ENCODE measurements around the gene AZIN2.
A peak's percentile ranks its signal among the peaks of the same experiment; 100 is the strongest.

Gene AZIN2

DNA sequence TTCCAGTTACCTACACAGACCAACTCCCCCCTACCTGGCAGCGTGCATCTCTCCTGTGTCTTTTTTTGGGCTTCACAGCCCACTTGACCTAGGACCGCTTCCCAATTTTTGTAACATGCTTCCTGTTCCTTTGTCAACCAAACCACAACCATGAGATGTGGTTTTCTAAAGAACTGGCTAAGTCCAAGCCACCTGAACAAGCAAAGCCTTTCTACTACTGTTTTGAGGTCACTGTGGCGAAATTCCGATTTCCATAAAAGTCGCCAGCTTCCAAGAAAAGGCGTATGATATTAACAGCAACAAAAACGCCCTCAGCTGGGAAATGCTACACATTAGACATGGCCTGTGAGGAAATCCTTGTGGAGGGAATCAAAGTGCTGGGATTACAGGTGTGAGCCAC is 31.6 kb upstream of the AZIN2 start:
- TF ChIP-seq, protein P1, sequence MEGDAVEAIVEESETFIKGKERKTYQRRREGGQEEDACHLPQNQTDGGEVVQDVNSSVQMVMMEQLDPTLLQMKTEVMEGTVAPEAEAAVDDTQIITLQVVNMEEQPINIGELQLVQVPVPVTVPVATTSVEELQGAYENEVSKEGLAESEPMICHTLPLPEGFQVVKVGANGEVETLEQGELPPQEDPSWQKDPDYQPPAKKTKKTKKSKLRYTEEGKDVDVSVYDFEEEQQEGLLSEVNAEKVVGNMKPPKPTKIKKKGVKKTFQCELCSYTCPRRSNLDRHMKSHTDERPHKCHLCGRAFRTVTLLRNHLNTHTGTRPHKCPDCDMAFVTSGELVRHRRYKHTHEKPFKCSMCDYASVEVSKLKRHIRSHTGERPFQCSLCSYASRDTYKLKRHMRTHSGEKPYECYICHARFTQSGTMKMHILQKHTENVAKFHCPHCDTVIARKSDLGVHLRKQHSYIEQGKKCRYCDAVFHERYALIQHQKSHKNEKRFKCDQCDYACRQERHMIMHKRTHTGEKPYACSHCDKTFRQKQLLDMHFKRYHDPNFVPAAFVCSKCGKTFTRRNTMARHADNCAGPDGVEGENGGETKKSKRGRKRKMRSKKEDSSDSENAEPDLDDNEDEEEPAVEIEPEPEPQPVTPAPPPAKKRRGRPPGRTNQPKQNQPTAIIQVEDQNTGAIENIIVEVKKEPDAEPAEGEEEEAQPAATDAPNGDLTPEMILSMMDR (IDR thresholded peaks at IDR 0.05; ENCODE audit: low read depth, low read length, missing control alignments) = no peak
- in situ Hi-C loops (cut with HindIII; ENCODE audit: low pct_ligation_motif_present, low sequenced_read_pairs) = no loop called here
- Histone ChIP-seq H3K4me3 (ENCODE audit: low read depth, low read length) (no peak overlapping the region), H3K27me3 (replicated peaks) (no peaks in the 10 kb centered on the region), H3K36me3 (replicated peaks) (no peaks in the 10 kb centered on the region), H3K27ac (peak overlapping the region; percentile 90)
- DNase-seq = no peak

GRCh38 chr1:33050221-33051076 is 30.5 kb upstream of the AZIN2 start:
- no peak overlapping the region for H3K4me3 ChIP-seq (ENCODE audit: low read depth, low read length)
- no peaks in the 10 kb centered on the region for H3K27me3 ChIP-seq (replicated peaks)
- in situ Hi-C loops (cut with HindIII; ENCODE audit: low pct_ligation_motif_present, low sequenced_read_pairs) = no loop called here
- H3K27ac ChIP-seq = peak overlapping the region; percentile 90
- no peaks in the 10 kb centered on the region for H3K36me3 ChIP-seq (replicated peaks)
- TF ChIP-seq, protein P1 (IDR thresholded peaks at IDR 0.05; ENCODE audit: low read depth, low read length, missing control alignments) = peak; percentile 47
- peak; percentile 93 for DNase-seq

DNA sequence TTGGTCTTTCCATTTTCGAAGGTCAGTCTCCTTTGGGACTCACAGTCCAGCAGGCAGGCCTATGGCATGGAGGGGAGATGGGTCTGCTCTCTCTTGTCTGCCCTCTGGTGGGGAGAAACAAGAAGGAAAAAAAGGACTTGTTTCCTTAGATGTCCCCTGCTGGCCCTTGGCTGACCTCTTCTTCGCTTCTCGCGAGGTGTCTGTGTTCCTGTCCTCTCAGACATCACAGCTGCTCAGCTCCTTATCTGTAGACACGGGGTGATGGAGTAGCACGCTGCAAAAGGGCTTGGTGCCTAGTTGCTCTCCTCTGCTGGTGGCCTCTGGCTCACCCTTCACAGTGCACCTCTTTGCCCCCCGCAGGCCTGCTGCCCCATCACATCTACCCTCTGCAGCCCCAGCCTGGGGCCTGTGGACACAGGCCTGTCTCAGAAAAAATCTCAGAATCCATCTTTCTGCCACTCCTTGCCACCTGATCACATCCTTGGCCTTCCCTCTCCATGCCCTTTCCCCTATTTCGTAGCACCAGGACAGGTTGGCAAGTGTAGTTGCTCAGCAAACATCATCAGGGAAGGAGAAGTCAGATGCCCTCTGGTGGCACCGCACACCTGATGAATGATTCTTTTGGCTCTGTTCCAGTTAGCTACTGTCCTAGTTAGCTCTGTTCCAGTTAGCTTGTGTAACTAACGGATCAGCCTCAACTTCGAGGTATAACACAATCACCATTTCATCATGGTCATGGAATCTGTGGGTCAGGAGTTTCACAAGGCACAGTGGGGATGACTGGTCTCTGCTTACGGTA is 25.5 kb upstream of the AZIN2 start:
- in situ Hi-C loops (cut with HindIII; ENCODE audit: low pct_ligation_motif_present, low sequenced_read_pairs) = no loop called here
- Histone ChIP-seq H3K36me3 (replicated peaks) (no peaks in the 10 kb centered on the region), H3K4me3 (ENCODE audit: low read depth, low read length) (no peak overlapping the region), H3K27ac (peak overlapping the region; percentile 28), H3K27me3 (replicated peaks) (no peaks in the 10 kb centered on the region)
- TF ChIP-seq, protein P1 (IDR thresholded peaks at IDR 0.05; ENCODE audit: low read depth, low read length, missing control alignments) = peak; percentile 84
- peak; percentile 92 for DNase-seq

DNA sequence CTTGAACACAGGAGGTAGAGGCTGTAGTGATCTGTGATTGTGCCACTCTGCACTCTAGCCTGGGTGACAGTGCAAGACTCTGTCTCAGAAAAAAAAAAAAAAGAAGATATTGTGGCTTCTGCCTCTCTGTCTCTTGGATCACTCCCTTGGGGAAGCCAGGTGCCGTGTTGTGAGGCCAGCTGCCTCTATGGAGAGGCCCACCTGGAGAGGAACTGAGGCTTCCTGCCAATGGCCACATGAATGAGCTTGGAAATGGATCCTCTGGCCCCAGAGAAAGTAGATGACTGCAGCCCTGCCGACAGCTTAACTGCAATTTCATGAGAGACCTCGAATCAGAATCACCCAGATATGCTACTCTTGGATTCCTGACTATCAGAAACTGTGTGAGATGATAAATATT is 24.5 kb upstream of the AZIN2 start:
- H3K36me3 ChIP-seq (replicated peaks) = no peaks in the 10 kb centered on the region
- DNase-seq = no peak
- no peak overlapping the region for H3K4me3 ChIP-seq (ENCODE audit: low read depth, low read length)
- in situ Hi-C loops (cut with HindIII; ENCODE audit: low pct_ligation_motif_present, low sequenced_read_pairs) = no loop called here
- H3K27me3 ChIP-seq (replicated peaks) = no peaks in the 10 kb centered on the region
- H3K27ac ChIP-seq = no peak overlapping the region
- TF ChIP-seq, protein P1 (IDR thresholded peaks at IDR 0.05; ENCODE audit: low read depth, low read length, missing control alignments) = no peak

DNA sequence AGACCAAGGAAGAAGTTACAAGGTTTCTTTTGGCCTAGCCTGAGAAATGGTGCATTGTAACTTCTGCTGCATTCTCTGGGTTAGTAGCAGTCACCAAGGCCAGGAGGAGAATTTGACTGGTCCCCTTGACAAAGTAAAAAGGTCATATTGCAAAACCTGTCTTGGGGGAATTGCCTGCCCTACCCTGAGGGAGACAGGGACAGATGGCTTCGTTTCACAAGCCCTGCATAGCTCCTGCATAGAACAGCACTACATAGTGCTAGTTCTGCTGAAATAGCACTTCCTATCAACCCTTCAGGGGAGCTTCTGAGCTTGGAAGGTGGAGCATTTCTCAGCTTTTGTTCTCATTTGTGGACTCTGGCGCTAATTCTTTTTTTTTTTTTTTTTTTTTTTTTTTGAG is 23.9 kb upstream of the AZIN2 start:
- Histone ChIP-seq H3K36me3 (replicated peaks) (no peaks in the 10 kb centered on the region), H3K4me3 (ENCODE audit: low read depth, low read length) (no peak overlapping the region), H3K27me3 (replicated peaks) (no peaks in the 10 kb centered on the region), H3K27ac (no peak overlapping the region)
- in situ Hi-C loops (cut with HindIII; ENCODE audit: low pct_ligation_motif_present, low sequenced_read_pairs) = no loop called here
- TF ChIP-seq, protein P1 (IDR thresholded peaks at IDR 0.05; ENCODE audit: low read depth, low read length, missing control alignments) = no peak
- no peak for DNase-seq
